ENCODE measurements around the gene CYP2D6.
"Not testable (repeated sequence)": the region's sequence is repeated elsewhere in the genome, so short reads cannot be mapped to it uniquely, and the experiment has no call there.

GRCh38 chr22:42130182-42130581 is 428 bp downstream of the CYP2D6 start:
- TF ChIP-seq EP300 (IDR thresholded peaks at IDR 0.05; ENCODE audit: low read depth); CTCF (IDR thresholded peaks at IDR 0.05); POLR2A (IDR thresholded peaks at IDR 0.05): not testable (repeated sequence)

All from transverse colon (tissue), 3 donors.